Fibroblast of lung (primary cell): ENCODE data around the gene CHCHD6.

Experiments
- EZH2 ChIP-seq: IDR thresholded peaks from 2 replicates; pipeline ENCODE4 v1.5.1; 2012; ENCODE audit warnings: low read length, control low read depth, mild to moderate bottlenecking; ENCODE audit errors: missing control alignments
- TF ChIP-seq, protein P1 (sequence below), 2 donors: IDR thresholded peaks in 1 of 2; conservative IDR thresholded peaks in 1 of 2; 1 replicate in 1 of 2; 2 replicates in 1 of 2; pipeline ENCODE4 v1.5.1; 2011 to 2012; ENCODE audit warnings: low read length in 2 of 2, control low read depth in 1 of 2, inconsistent platforms in 1 of 2, low read depth in 1 of 2, mild to moderate bottlenecking in 1 of 2

DNA sequence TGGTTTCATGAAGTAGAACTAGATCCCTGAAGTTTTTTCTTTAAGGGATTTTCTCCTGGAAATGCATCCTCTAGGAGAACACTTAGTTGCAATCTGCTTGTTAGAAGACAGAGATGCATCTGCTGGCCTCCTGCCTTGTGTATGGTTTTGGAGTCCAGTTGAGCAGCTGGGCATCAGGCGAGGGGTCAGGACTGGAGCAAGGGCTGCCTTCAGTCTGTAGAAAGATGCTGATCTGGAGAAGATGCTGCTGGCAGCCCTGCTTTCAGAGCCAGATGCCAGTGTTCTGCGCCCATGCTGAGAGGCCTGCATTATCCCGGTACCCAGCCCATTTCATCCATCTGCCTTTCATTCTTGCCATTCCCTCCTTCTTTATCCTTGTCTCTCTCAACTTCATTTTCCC, 77.4 kb downstream of the CHCHD6 start:
- TF ChIP-seq, protein P1, sequence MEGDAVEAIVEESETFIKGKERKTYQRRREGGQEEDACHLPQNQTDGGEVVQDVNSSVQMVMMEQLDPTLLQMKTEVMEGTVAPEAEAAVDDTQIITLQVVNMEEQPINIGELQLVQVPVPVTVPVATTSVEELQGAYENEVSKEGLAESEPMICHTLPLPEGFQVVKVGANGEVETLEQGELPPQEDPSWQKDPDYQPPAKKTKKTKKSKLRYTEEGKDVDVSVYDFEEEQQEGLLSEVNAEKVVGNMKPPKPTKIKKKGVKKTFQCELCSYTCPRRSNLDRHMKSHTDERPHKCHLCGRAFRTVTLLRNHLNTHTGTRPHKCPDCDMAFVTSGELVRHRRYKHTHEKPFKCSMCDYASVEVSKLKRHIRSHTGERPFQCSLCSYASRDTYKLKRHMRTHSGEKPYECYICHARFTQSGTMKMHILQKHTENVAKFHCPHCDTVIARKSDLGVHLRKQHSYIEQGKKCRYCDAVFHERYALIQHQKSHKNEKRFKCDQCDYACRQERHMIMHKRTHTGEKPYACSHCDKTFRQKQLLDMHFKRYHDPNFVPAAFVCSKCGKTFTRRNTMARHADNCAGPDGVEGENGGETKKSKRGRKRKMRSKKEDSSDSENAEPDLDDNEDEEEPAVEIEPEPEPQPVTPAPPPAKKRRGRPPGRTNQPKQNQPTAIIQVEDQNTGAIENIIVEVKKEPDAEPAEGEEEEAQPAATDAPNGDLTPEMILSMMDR (conservative IDR thresholded peaks at IDR 0.05 in 1 of 2, IDR thresholded peaks at IDR 0.05 in 1 of 2; ENCODE audit: low read depth in 1 of 2, low read length in 2 of 2): no peak
- no peak for TF ChIP-seq EZH2
